ENCODE results near the gene WDR5.

Gene WDR5

GRCh38 chr9:134188386-134189144 is 52.7 kb downstream of the WDR5 start:
- TF ChIP-seq POLR2AphosphoS5 (IDR thresholded peaks at IDR 0.05; ENCODE audit: low read depth, low read length) (no peak), SIN3A (IDR thresholded peaks at IDR 0.05; ENCODE audit: borderline replicate concordance, insufficient read depth, low read length) (no peak), FOXP2 (optimal IDR thresholded peaks at IDR 0.05; ENCODE audit: borderline replicate concordance, extremely low read depth, extremely low read length, insufficient read depth) (no peak), TAF1 (IDR thresholded peaks at IDR 0.05; ENCODE audit: borderline replicate concordance, insufficient read depth, low read length) (no peak)

- TF ChIP-seq TAF1 (IDR thresholded peaks at IDR 0.05; ENCODE audit: borderline replicate concordance, insufficient read depth, low read length): no peak
- TF ChIP-seq REST (IDR thresholded peaks at IDR 0.05; ENCODE audit: insufficient read depth in 1 of 2, low read depth in 2 of 2, low read length in 2 of 2): no peak
- no peak for TF ChIP-seq POLR2AphosphoS5 (IDR thresholded peaks at IDR 0.05; ENCODE audit: low read depth, low read length)
- TF ChIP-seq SIN3A (IDR thresholded peaks at IDR 0.05; ENCODE audit: borderline replicate concordance, insufficient read depth, low read length): no peak
- TF ChIP-seq FOXP2 (optimal IDR thresholded peaks at IDR 0.05; ENCODE audit: borderline replicate concordance, extremely low read depth, extremely low read length, insufficient read depth): no peak
These were observed 53.2 kb downstream of the WDR5 start for GRCh38 chr9:134189145-134189469.

GRCh38 chr9:134189470-134190231 is 53.8 kb downstream of the WDR5 start:
- TF ChIP-seq TAF1 (IDR thresholded peaks at IDR 0.05; ENCODE audit: borderline replicate concordance, insufficient read depth, low read length) (no peak), FOXP2 (optimal IDR thresholded peaks at IDR 0.05; ENCODE audit: borderline replicate concordance, extremely low read depth, extremely low read length, insufficient read depth) (no peak), REST (IDR thresholded peaks at IDR 0.05; ENCODE audit: insufficient read depth in 1 of 2, low read depth in 2 of 2, low read length in 2 of 2) (no peak), SIN3A (IDR thresholded peaks at IDR 0.05; ENCODE audit: borderline replicate concordance, insufficient read depth, low read length) (no peak), POLR2AphosphoS5 (IDR thresholded peaks at IDR 0.05; ENCODE audit: low read depth, low read length) (no peak)

- no peak for TF ChIP-seq REST (IDR thresholded peaks at IDR 0.05; ENCODE audit: insufficient read depth in 1 of 2, low read depth in 2 of 2, low read length in 2 of 2)
These were observed 54.6 kb downstream of the WDR5 start for GRCh38 chr9:134190232-134191121.

- TF ChIP-seq POLR2AphosphoS5 (IDR thresholded peaks at IDR 0.05; ENCODE audit: low read depth, low read length) (no peak), REST (IDR thresholded peaks at IDR 0.05; ENCODE audit: insufficient read depth in 1 of 2, low read depth in 2 of 2, low read length in 2 of 2) (no peak), TAF1 (IDR thresholded peaks at IDR 0.05; ENCODE audit: borderline replicate concordance, insufficient read depth, low read length) (no peak), SIN3A (IDR thresholded peaks at IDR 0.05; ENCODE audit: borderline replicate concordance, insufficient read depth, low read length) (no peak), FOXP2 (optimal IDR thresholded peaks at IDR 0.05; ENCODE audit: borderline replicate concordance, extremely low read depth, extremely low read length, insufficient read depth) (no peak)
These were observed 55.8 kb downstream of the WDR5 start for GRCh38 chr9:134191455-134192209.

All from PFSK-1 (cell line).